ENCODE measurements around the gene TOR1B. TPM values are rescaled to one million over a fixed set of nuclear protein-coding genes. Genes with fewer than 3 reads are reported as not detected.

TOR1B gene
- total and polyA plus RNA-seq, 4 donors, result 12.8 to 31.9 (median 17.8) TPM

DNA sequence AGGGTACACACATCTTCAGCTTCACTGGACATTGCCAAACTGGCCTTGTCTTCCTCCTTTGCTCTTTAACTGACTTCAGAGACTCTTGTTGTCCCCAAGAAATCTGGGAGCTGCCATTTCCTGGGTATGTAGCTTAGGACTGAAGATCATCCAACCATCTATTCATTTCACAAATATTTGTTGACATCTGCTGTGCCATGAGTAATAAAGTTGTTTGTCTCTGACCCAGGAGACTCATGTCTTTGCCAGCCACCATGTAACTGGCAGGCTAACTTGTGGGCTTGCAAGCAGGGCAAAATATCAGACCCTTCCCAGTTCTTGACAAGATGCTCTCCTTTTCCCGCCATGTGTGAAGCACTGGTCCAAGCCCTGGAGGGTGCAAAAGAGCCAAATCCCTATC lies 17.1 kb upstream of the TOR1B start (continued):
- TF ChIP-seq, protein P1, sequence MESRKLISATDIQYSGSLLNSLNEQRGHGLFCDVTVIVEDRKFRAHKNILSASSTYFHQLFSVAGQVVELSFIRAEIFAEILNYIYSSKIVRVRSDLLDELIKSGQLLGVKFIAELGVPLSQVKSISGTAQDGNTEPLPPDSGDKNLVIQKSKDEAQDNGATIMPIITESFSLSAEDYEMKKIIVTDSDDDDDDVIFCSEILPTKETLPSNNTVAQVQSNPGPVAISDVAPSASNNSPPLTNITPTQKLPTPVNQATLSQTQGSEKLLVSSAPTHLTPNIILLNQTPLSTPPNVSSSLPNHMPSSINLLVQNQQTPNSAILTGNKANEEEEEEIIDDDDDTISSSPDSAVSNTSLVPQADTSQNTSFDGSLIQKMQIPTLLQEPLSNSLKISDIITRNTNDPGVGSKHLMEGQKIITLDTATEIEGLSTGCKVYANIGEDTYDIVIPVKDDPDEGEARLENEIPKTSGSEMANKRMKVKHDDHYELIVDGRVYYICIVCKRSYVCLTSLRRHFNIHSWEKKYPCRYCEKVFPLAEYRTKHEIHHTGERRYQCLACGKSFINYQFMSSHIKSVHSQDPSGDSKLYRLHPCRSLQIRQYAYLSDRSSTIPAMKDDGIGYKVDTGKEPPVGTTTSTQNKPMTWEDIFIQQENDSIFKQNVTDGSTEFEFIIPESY (IDR thresholded peaks at IDR 0.05), result no peak

DNA sequence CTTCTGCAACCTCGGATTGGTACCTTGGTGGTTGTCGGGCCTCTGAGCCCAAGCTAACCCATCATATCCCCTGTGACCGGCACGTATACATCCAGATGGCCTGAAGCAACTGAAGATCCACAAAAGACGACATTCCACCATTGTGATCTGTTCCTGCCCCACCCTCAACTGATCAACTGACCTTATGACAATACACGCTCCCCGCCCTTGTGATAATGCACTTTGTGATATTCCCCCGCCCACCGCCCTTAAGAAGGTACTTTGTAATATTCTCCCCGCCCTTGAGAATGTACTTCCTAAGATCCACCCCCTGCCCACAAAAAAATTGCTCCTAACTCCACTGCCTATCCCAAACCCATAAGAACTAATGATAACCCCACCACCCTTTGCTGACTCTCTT lies 16.5 kb upstream of the TOR1B start:
- Histone ChIP-seq H3K9me3 (ENCODE audit: control insufficient read depth in 4 of 4, low read length in 3 of 4) (no peaks in the 10 kb centered on the region), H3K27ac (ENCODE audit: low read depth in 1 of 2, low read length in 2 of 2) (no peak overlapping the region), H3K4me1 (ENCODE audit: control insufficient read depth in 4 of 4, insufficient read depth in 4 of 4, low read length in 3 of 4) (no peaks in the 10 kb centered on the region), H3K27me3 (ENCODE audit: control insufficient read depth in 4 of 4, insufficient read depth in 4 of 4, low read length in 3 of 4) (no peaks in the 10 kb centered on the region), H3K4me3 (ENCODE audit: low read depth in 1 of 3, low read length in 3 of 3) (no peak overlapping the region), H3K36me3 (ENCODE audit: control insufficient read depth in 4 of 4, insufficient read depth in 3 of 4, low read depth in 1 of 4, low read length in 3 of 4) (no peaks in the 10 kb centered on the region), H3K9ac (ENCODE audit: low read depth in 1 of 2, low read length in 2 of 2) (no peak overlapping the region)
- TF ChIP-seq TAF1 (conservative IDR thresholded peaks at IDR 0.05), result no peak
- no peak for TF ChIP-seq EGR1 (IDR thresholded peaks at IDR 0.05; ENCODE audit: low read depth in 2 of 2)
- TF ChIP-seq GABPA (IDR thresholded peaks at IDR 0.05 in 1 of 2, conservative IDR thresholded peaks at IDR 0.05 in 1 of 2), result no peak
- TF ChIP-seq NR2F2 (IDR thresholded peaks at IDR 0.05), result no peak
- no peak for TF ChIP-seq RAD21 (IDR thresholded peaks at IDR 0.05)
- no peak for TF ChIP-seq YY1 (IDR thresholded peaks at IDR 0.05)
- TF ChIP-seq, protein P2, sequence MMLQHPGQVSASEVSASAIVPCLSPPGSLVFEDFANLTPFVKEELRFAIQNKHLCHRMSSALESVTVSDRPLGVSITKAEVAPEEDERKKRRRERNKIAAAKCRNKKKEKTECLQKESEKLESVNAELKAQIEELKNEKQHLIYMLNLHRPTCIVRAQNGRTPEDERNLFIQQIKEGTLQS (IDR thresholded peaks at IDR 0.05), result no peak
- TF ChIP-seq FOXA2 (IDR thresholded peaks at IDR 0.05), result no peak
- TF ChIP-seq, protein P1 (IDR thresholded peaks at IDR 0.05), result no peak
- TF ChIP-seq, protein P3, sequence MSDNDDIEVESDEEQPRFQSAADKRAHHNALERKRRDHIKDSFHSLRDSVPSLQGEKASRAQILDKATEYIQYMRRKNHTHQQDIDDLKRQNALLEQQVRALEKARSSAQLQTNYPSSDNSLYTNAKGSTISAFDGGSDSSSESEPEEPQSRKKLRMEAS (IDR thresholded peaks at IDR 0.05), result no peak
- TF ChIP-seq JUND (IDR thresholded peaks at IDR 0.05), result no peak
- no peak for TF ChIP-seq HNF4G (IDR thresholded peaks at IDR 0.05)
- TF ChIP-seq, protein P4, sequence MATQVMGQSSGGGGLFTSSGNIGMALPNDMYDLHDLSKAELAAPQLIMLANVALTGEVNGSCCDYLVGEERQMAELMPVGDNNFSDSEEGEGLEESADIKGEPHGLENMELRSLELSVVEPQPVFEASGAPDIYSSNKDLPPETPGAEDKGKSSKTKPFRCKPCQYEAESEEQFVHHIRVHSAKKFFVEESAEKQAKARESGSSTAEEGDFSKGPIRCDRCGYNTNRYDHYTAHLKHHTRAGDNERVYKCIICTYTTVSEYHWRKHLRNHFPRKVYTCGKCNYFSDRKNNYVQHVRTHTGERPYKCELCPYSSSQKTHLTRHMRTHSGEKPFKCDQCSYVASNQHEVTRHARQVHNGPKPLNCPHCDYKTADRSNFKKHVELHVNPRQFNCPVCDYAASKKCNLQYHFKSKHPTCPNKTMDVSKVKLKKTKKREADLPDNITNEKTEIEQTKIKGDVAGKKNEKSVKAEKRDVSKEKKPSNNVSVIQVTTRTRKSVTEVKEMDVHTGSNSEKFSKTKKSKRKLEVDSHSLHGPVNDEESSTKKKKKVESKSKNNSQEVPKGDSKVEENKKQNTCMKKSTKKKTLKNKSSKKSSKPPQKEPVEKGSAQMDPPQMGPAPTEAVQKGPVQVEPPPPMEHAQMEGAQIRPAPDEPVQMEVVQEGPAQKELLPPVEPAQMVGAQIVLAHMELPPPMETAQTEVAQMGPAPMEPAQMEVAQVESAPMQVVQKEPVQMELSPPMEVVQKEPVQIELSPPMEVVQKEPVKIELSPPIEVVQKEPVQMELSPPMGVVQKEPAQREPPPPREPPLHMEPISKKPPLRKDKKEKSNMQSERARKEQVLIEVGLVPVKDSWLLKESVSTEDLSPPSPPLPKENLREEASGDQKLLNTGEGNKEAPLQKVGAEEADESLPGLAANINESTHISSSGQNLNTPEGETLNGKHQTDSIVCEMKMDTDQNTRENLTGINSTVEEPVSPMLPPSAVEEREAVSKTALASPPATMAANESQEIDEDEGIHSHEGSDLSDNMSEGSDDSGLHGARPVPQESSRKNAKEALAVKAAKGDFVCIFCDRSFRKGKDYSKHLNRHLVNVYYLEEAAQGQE (IDR thresholded peaks at IDR 0.05), result no peak
- no peak for TF ChIP-seq FOXA1 (IDR thresholded peaks at IDR 0.05)
- no peak for TF ChIP-seq RXRA (IDR thresholded peaks at IDR 0.05)
- no peak for TF ChIP-seq SP1 (IDR thresholded peaks at IDR 0.05)
- TF ChIP-seq, protein P5, sequence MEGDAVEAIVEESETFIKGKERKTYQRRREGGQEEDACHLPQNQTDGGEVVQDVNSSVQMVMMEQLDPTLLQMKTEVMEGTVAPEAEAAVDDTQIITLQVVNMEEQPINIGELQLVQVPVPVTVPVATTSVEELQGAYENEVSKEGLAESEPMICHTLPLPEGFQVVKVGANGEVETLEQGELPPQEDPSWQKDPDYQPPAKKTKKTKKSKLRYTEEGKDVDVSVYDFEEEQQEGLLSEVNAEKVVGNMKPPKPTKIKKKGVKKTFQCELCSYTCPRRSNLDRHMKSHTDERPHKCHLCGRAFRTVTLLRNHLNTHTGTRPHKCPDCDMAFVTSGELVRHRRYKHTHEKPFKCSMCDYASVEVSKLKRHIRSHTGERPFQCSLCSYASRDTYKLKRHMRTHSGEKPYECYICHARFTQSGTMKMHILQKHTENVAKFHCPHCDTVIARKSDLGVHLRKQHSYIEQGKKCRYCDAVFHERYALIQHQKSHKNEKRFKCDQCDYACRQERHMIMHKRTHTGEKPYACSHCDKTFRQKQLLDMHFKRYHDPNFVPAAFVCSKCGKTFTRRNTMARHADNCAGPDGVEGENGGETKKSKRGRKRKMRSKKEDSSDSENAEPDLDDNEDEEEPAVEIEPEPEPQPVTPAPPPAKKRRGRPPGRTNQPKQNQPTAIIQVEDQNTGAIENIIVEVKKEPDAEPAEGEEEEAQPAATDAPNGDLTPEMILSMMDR (IDR thresholded peaks at IDR 0.05; ENCODE audit: low read depth, low read length, missing input control), result no peak
- no peak for TF ChIP-seq HNF4A (conservative IDR thresholded peaks at IDR 0.05)
- DNase-seq (ENCODE audit: low spot score), result no peak
- 70% methylated on average over 10 of the region's 10 CpGs for WGBS

Data from liver (tissue), 9 donors.